CD4-positive, CD25-positive, alpha-beta regulatory T cell (primary cell): ENCODE data around the gene NDUFS7. TPM values are rescaled to one million over a fixed set of nuclear protein-coding genes. Genes with fewer than 3 reads are reported as not detected.
A peak's percentile ranks its signal among the peaks of the same experiment; 100 is the strongest.

Experiments used
- ATAC-seq, 2 donors: fragments of 150-1000 bp; cut with Tn5 transposase; one replicate each; pipeline ENCODE4 v1.10.0; 2021; ENCODE audit warnings: low read depth in 2 of 2, moderate number of reproducible peaks in 2 of 2, moderate library complexity in 1 of 2
- DNase-seq, 3 donors: peaks; one replicate each; pipeline versions ENCODE4 v3.0.0 to v3.0.0-alpha.2; 2012 to 2022; ENCODE audit warnings: mixed read lengths in 1 of 3
- H3K27ac ChIP-seq: one replicate; pipeline ENCODE4 v1.7.0; 2013; ENCODE audit warnings: mild to moderate bottlenecking, low read length; ENCODE audit not compliant: insufficient read depth, poor library complexity, severe bottlenecking
- H3K27me3 ChIP-seq: one replicate; pipeline ENCODE4 v1.7.0; 2013; ENCODE audit warnings: low read length; ENCODE audit not compliant: control insufficient read depth, insufficient read depth
- H3K36me3 ChIP-seq: one replicate; pipeline ENCODE4 v1.7.0; 2013; ENCODE audit warnings: mild to moderate bottlenecking, low read length, moderate library complexity; ENCODE audit not compliant: control insufficient read depth, insufficient read depth
- H3K4me1 ChIP-seq: 2 replicates; pipeline ENCODE4 v1.7.0; 2013; ENCODE audit warnings: mild to moderate bottlenecking, low read length; ENCODE audit not compliant: insufficient read depth, control insufficient read depth, poor library complexity, severe bottlenecking
- H3K4me3 ChIP-seq: one replicate; pipeline ENCODE4 v1.7.0; 2013; ENCODE audit warnings: low read depth, mild to moderate bottlenecking, low read length, moderate library complexity
- H3K9me3 ChIP-seq, 2 experiments: 1 replicate in 1 of 2; 2 replicates in 1 of 2; pipeline ENCODE4 v1.7.0; 2013; ENCODE audit warnings: low read length in 2 of 2, mild to moderate bottlenecking in 1 of 2, moderate library complexity in 1 of 2; ENCODE audit not compliant: control insufficient read depth in 2 of 2
- H3K27ac Mint-ChIP-seq, 3 donors: one replicate each; pipeline ENCODE4 v1.8.0; 2020 to 2022; ENCODE audit warnings: mild to moderate bottlenecking in 3 of 3, mixed read lengths in 3 of 3, moderate library complexity in 2 of 3
- H3K27me3 Mint-ChIP-seq: one replicate; pipeline ENCODE4 v1.8.0; 2022; ENCODE audit warnings: mild to moderate bottlenecking, mixed read lengths
- H3K36me3 Mint-ChIP-seq: one replicate; pipeline ENCODE4 v1.8.0; 2020; ENCODE audit warnings: mixed read lengths
- H3K4me1 Mint-ChIP-seq, 4 donors: one replicate each; pipeline ENCODE4 v1.8.0; 2020 to 2022; ENCODE audit warnings: mixed read lengths in 4 of 4, mild to moderate bottlenecking in 1 of 4
- H3K4me3 Mint-ChIP-seq, 4 donors: one replicate each; pipeline ENCODE4 v1.8.0; 2020 to 2022; ENCODE audit warnings: mild to moderate bottlenecking in 4 of 4, mixed read lengths in 4 of 4, moderate library complexity in 3 of 4
- H3K9me3 Mint-ChIP-seq, 7 donors: one replicate each; pipeline ENCODE4 v1.8.0; 2020 to 2022; ENCODE audit warnings: mixed read lengths in 7 of 7, mild to moderate bottlenecking in 3 of 7, moderate library complexity in 2 of 7
- polyA plus RNA-seq, 4 donors: library from polyadenylated mRNA; unstranded; fragments of 300-500 nt; fragmentation: Illumina TruSeq; gene quantifications; one replicate each; pipeline ENCODE4 v1.2.3, GENCODE V29; 2021
- total RNA-seq: library from RNA; stranded (reverse); gene quantifications from one replicate; pipeline ENCODE4 v1.2.3, GENCODE V29; 2022

The NDUFS7 gene
- total and polyA plus RNA-seq, 5 donors from 2014 or later = 58.3 to 227 (median 207) TPM

- no peak for ATAC-seq
- peaks cover 5 to 21% (median 13%) of the 10 kb centered on the region in 4 donors for H3K4me1 Mint-ChIP-seq
- peak overlapping the region; percentile 30 to 91 (median 70) for H3K4me3 Mint-ChIP-seq
These were observed 30.6 kb upstream of the NDUFS7 start for GRCh38 chr19:1353144-1353543.

GRCh38 chr19:1354970-1355567 is 28.6 kb upstream of the NDUFS7 start:
- Histone ChIP-seq H3K4me3 (peak overlapping the region; percentile 24), H3K27me3 (no peaks in the 10 kb centered on the region), H3K36me3 (peaks cover 20% of the 10 kb centered on the region), H3K9me3 (no peaks in the 10 kb centered on the region), H3K27ac (peak overlapping the region; percentile 55), H3K4me1 (peaks cover 18% of the 10 kb centered on the region)
- peaks cover 4% of the 10 kb centered on the region for H3K27me3 Mint-ChIP-seq
- peaks cover 23% of the 10 kb centered on the region for H3K36me3 Mint-ChIP-seq
- H3K4me3 Mint-ChIP-seq = peak overlapping the region; percentile 82 to 94 (median 90)
- peaks cover 5 to 22% (median 13%) of the 10 kb centered on the region in 4 donors for H3K4me1 Mint-ChIP-seq
- H3K9me3 Mint-ChIP-seq = no peaks in the 10 kb centered on the region
- DNase-seq (no peak), ATAC-seq (peak; percentile 38 to 48)
- H3K27ac Mint-ChIP-seq = peak overlapping the region in 2 of 3 donors; percentile 86 to 90

More at GRCh38 chr19:1353144-1353543, 30.6 kb upstream of the NDUFS7 start:
- Histone ChIP-seq H3K4me3 (no peak overlapping the region), H3K4me1 (peaks cover 18% of the 10 kb centered on the region), H3K27me3 (no peaks in the 10 kb centered on the region), H3K36me3 (peaks cover 6% of the 10 kb centered on the region), H3K27ac (no peak overlapping the region), H3K9me3 (no peaks in the 10 kb centered on the region)
- DNase-seq = no peak
- H3K36me3 Mint-ChIP-seq = peaks cover 13% of the 10 kb centered on the region
- H3K27me3 Mint-ChIP-seq = peaks cover 4% of the 10 kb centered on the region
- no peaks in the 10 kb centered on the region for H3K9me3 Mint-ChIP-seq
- no peak overlapping the region for H3K27ac Mint-ChIP-seq

- no peaks in the 10 kb centered on the region for H3K9me3 ChIP-seq
- peaks cover 26% of the 10 kb centered on the region for H3K36me3 Mint-ChIP-seq
- peaks cover 27% of the 10 kb centered on the region for H3K36me3 ChIP-seq
- peak overlapping the region in 2 of 3 donors; percentile 86 to 90 for H3K27ac Mint-ChIP-seq
- no peak for ATAC-seq
- H3K4me1 Mint-ChIP-seq = peaks cover 5 to 22% (median 13%) of the 10 kb centered on the region in 4 donors
- peaks cover under 1% of the 10 kb centered on the region for H3K27me3 Mint-ChIP-seq
- peaks cover 18% of the 10 kb centered on the region for H3K4me1 ChIP-seq
- H3K9me3 Mint-ChIP-seq = no peaks in the 10 kb centered on the region
- H3K27ac ChIP-seq = no peak overlapping the region
- no peaks in the 10 kb centered on the region for H3K27me3 ChIP-seq
- peak overlapping the region; percentile 24 for H3K4me3 ChIP-seq
- no peak for DNase-seq
- peak overlapping the region; percentile 82 to 94 (median 90) for H3K4me3 Mint-ChIP-seq
These were observed 27.9 kb upstream of the NDUFS7 start for GRCh38 chr19:1355568-1356507.

- H3K36me3 Mint-ChIP-seq = peaks cover 26% of the 10 kb centered on the region
- H3K9me3 Mint-ChIP-seq = no peaks in the 10 kb centered on the region
- Histone ChIP-seq H3K9me3 (no peaks in the 10 kb centered on the region), H3K27me3 (no peaks in the 10 kb centered on the region), H3K4me3 (no peak overlapping the region), H3K27ac (no peak overlapping the region), H3K4me1 (peaks cover 18% of the 10 kb centered on the region), H3K36me3 (peaks cover 29% of the 10 kb centered on the region)
- H3K4me1 Mint-ChIP-seq = peaks cover 5 to 24% (median 13%) of the 10 kb centered on the region in 4 donors
- no peaks in the 10 kb centered on the region for H3K27me3 Mint-ChIP-seq
- peak overlapping the region; percentile 82 to 94 (median 90) for H3K4me3 Mint-ChIP-seq
- no peak overlapping the region for H3K27ac Mint-ChIP-seq
- no peak for DNase-seq
- no peak for ATAC-seq
These were observed 27.2 kb upstream of the NDUFS7 start for GRCh38 chr19:1356508-1356865.

GRCh38 chr19:1357531-1358109 is 26.1 kb upstream of the NDUFS7 start:
- Mint-ChIP-seq H3K4me1 (peaks cover 7 to 29% (median 13%) of the 10 kb centered on the region in 4 donors), H3K27me3 (no peaks in the 10 kb centered on the region), H3K4me3 (peak overlapping the region in 3 of 4 donors; percentile 24 to 62 (median 27)), H3K27ac (no peak overlapping the region), H3K36me3 (peaks cover 30% of the 10 kb centered on the region), H3K9me3 (no peaks in the 10 kb centered on the region)
- Histone ChIP-seq H3K27ac (no peak overlapping the region), H3K9me3 (no peaks in the 10 kb centered on the region), H3K36me3 (peaks cover 29% of the 10 kb centered on the region), H3K4me1 (peaks cover 20% of the 10 kb centered on the region), H3K4me3 (no peak overlapping the region), H3K27me3 (no peaks in the 10 kb centered on the region)
- DNase-seq (no peak), ATAC-seq (no peak)

- no peak overlapping the region for H3K27ac Mint-ChIP-seq
These were observed 23.4 kb upstream of the NDUFS7 start for GRCh38 chr19:1360126-1360817.

GRCh38 chr19:1360818-1361461 is 22.8 kb upstream of the NDUFS7 start:
- no peak overlapping the region for H3K27ac ChIP-seq
- ATAC-seq = no peak
- H3K36me3 ChIP-seq = peaks cover 29% of the 10 kb centered on the region
- Mint-ChIP-seq H3K27ac (no peak overlapping the region), H3K36me3 (peaks cover 30% of the 10 kb centered on the region), H3K4me1 (peaks cover 11 to 39% (median 19%) of the 10 kb centered on the region in 4 donors), H3K9me3 (no peaks in the 10 kb centered on the region), H3K4me3 (no peak overlapping the region), H3K27me3 (no peaks in the 10 kb centered on the region)
- peaks cover 20% of the 10 kb centered on the region for H3K4me1 ChIP-seq
- H3K4me3 ChIP-seq = no peak overlapping the region
- no peaks in the 10 kb centered on the region for H3K9me3 ChIP-seq
- H3K27me3 ChIP-seq = no peaks in the 10 kb centered on the region
- no peak for DNase-seq

More at GRCh38 chr19:1360126-1360817, 23.4 kb upstream of the NDUFS7 start:
- H3K9me3 Mint-ChIP-seq = no peaks in the 10 kb centered on the region
- peaks cover 27% of the 10 kb centered on the region for H3K4me1 ChIP-seq
- peaks cover 15 to 45% (median 22%) of the 10 kb centered on the region in 4 donors for H3K4me1 Mint-ChIP-seq
- no peak for DNase-seq
- H3K36me3 Mint-ChIP-seq = peaks cover 30% of the 10 kb centered on the region
- peaks cover 29% of the 10 kb centered on the region for H3K36me3 ChIP-seq
- ATAC-seq = no peak
- no peaks in the 10 kb centered on the region for H3K27me3 Mint-ChIP-seq
- no peak overlapping the region for H3K4me3 ChIP-seq
- no peak overlapping the region for H3K4me3 Mint-ChIP-seq
- H3K9me3 ChIP-seq = no peaks in the 10 kb centered on the region
- no peaks in the 10 kb centered on the region for H3K27me3 ChIP-seq
- no peak overlapping the region for H3K27ac ChIP-seq
